HCT116 (cell line): ENCODE measurements around the gene FRMPD3. TPM values are rescaled to one million over a fixed set of nuclear protein-coding genes. Genes with fewer than 3 reads are reported as not detected.

Source experiments
- ATAC-seq: fragments of 200-7000 bp; cut with Tn5 transposase; 2 replicates; pipeline ENCODE4 v1.9.1; 2020; ENCODE audit warnings: mild to moderate bottlenecking, moderate library complexity
- BruUV-seq: library from RNA; stranded (reverse); fragments of 400-500 nt; replicated peaks from 2 replicates; lab custom pipeline; 2021; lab: Mats Ljungman, UMichigan
- CTCF ChIA-PET: fragments of 300-600 bp; sonication (Branson Sonifier 250); formaldehyde crosslinking; loops from one replicate; lab custom pipeline; 2021; ENCODE audit warnings: antibody characterized with exemption; lab: Charles Lee
- POLR2A ChIA-PET: fragments of 300-600, 350-600 bp; sonication (Branson Sonifier 250); formaldehyde crosslinking; loops from one replicate; lab custom pipeline; 2021; ENCODE audit warnings: antibody characterized with exemption; lab: Charles Lee
- RAD21 ChIA-PET, 2 experiments: fragments of 300-600 bp; sonication (Branson Sonifier 250); formaldehyde crosslinking; loops; one replicate each; lab custom pipeline; 2023; ENCODE audit warnings: low total read pairs in 2 of 2; ENCODE audit not compliant: uncharacterized antibody in 2 of 2, unreplicated experiment in 2 of 2, low non-redundant PET in 1 of 2; lab: Charles Lee
- DNase-seq: peaks from one replicate; pipeline ENCODE4 v3.0.0-alpha.2; 2010; ENCODE audit warnings: low read depth, low spot score
- H2AFZ ChIP-seq: fragments of 200-600 bp; shearing (Covaris generic), sonication (generic); 2 replicates; pipeline ENCODE4 v1.6.1; 2017; ENCODE audit warnings: low read depth, mixed run types, mixed read lengths, antibody characterized with exemption, low read length; ENCODE audit not compliant: poor library complexity, severe bottlenecking
- H3K27ac ChIP-seq: 2 replicates; pipeline ENCODE4 v1.5.1; 2012; ENCODE audit warnings: low read depth, low read length
- H3K27me3 ChIP-seq: fragments of 200-600 bp; sonication (generic); 2 replicates; pipeline ENCODE4 v1.6.1; 2016; ENCODE audit warnings: mixed run types, low read length, mixed read lengths; ENCODE audit not compliant: insufficient read depth
- H3K36me3 ChIP-seq, 2 experiments: fragments of 200-500 bp in 1 of 2; fragments of 200-600 bp in 1 of 2; sonication (Bioruptor generic) in 1 of 2; sonication (generic) in 1 of 2; 2 replicates each; pipeline versions ENCODE4 v1.5.1 to v1.6.1; 2014 to 2016; ENCODE audit warnings: low read length in 2 of 2, inconsistent platforms in 1 of 2, mixed read lengths in 1 of 2, mixed run types in 1 of 2; ENCODE audit not compliant: insufficient read depth in 2 of 2, control insufficient read depth in 1 of 2
- H3K4me1 ChIP-seq, 2 experiments: fragments of 200-600 bp in 1 of 2; sonication (generic) in 1 of 2; 2 replicates each; pipeline versions ENCODE4 v1.5.1 to v1.6.1; 2012 to 2017; ENCODE audit warnings: low read length in 2 of 2, inconsistent platforms in 1 of 2, mild to moderate bottlenecking in 1 of 2, mixed read lengths in 1 of 2, mixed run types in 1 of 2, moderate library complexity in 1 of 2; ENCODE audit not compliant: insufficient read depth in 2 of 2, control insufficient read depth in 1 of 2
- H3K4me2 ChIP-seq: fragments of 200-600 bp; sonication (generic); 2 replicates; pipeline ENCODE4 v1.6.1; 2017; ENCODE audit warnings: mixed run types, low read length, mixed read lengths
- H3K4me3 ChIP-seq, 2 experiments: fragments of 200-600 bp in 1 of 2; sonication (generic) in 1 of 2; replicated peaks in 1 of 2; 2 replicates each; pipeline ENCODE4 v1.5.1; 2011 to 2016; ENCODE audit warnings: low read length in 2 of 2, control low read depth in 1 of 2, low read depth in 1 of 2, mild to moderate bottlenecking in 1 of 2, mixed read lengths in 1 of 2, mixed run types in 1 of 2
- H3K79me2 ChIP-seq: fragments of 200-600 bp; sonication (generic); 2 replicates; pipeline ENCODE4 v1.6.1; 2017; ENCODE audit warnings: mild to moderate bottlenecking, mixed run types, low read length, moderate library complexity, mixed read lengths; ENCODE audit not compliant: insufficient read depth
- H3K9ac ChIP-seq: fragments of 200-600 bp; sonication (generic); 2 replicates; pipeline ENCODE4 v1.6.1; 2016; ENCODE audit warnings: low read length, mixed read lengths
- H3K9me2 ChIP-seq: fragments of 200-600 bp; sonication (generic), shearing (Covaris generic); 2 replicates; pipeline ENCODE4 v1.6.1; 2017; ENCODE audit warnings: mixed run types, mild to moderate bottlenecking, moderate library complexity; ENCODE audit not compliant: insufficient read depth
- H3K9me3 ChIP-seq, 2 experiments: fragments of 200-500 bp in 1 of 2; fragments of 200-600 bp in 1 of 2; sonication (Bioruptor generic) in 1 of 2; sonication (generic) in 1 of 2; 2 replicates each; pipeline ENCODE4 v1.6.1; 2014 to 2017; ENCODE audit warnings: low read length in 2 of 2, mixed read lengths in 2 of 2, inconsistent platforms in 1 of 2, low read depth in 1 of 2, mild to moderate bottlenecking in 1 of 2, mixed run types in 1 of 2, moderate library complexity in 1 of 2; ENCODE audit not compliant: control insufficient read depth in 1 of 2, insufficient read depth in 1 of 2
- H4K20me1 ChIP-seq: fragments of 200-600 bp; sonication (generic), shearing (Covaris generic); 2 replicates; pipeline ENCODE4 v1.6.1; 2017; ENCODE audit warnings: mixed run types, mild to moderate bottlenecking, moderate library complexity; ENCODE audit not compliant: insufficient read depth
- CBX3 ChIP-seq: IDR thresholded peaks from 2 replicates; pipeline ENCODE4 v1.6.1; 2012; ENCODE audit warnings: low read depth
- EGR1 ChIP-seq: IDR thresholded peaks from 2 replicates; pipeline ENCODE4 v1.6.1; 2012; ENCODE audit warnings: low read depth
- ELF1 ChIP-seq: IDR thresholded peaks from 2 replicates; pipeline ENCODE4 v1.6.1; 2012; ENCODE audit warnings: low read depth, borderline replicate concordance
- EZH2 ChIP-seq: fragments of 200-600 bp; sonication (generic); IDR thresholded peaks from 2 replicates; pipeline ENCODE4 v1.6.1; 2017; ENCODE audit warnings: antibody characterized with exemption, mixed run types
- EZH2phosphoT487 ChIP-seq: fragments of 200-600 bp; IDR thresholded peaks from 2 replicates; pipeline ENCODE4 v1.6.1; 2018; ENCODE audit warnings: antibody characterized with exemption, borderline replicate concordance
- FOSL1 ChIP-seq: IDR thresholded peaks from 2 replicates; pipeline ENCODE4 v1.6.1; 2012; ENCODE audit warnings: low read depth
- RAD21 ChIP-seq: IDR thresholded peaks from 2 replicates; pipeline ENCODE4 v1.6.1; 2012; ENCODE audit warnings: low read depth, mild to moderate bottlenecking
- SIN3A ChIP-seq: IDR thresholded peaks from 2 replicates; pipeline ENCODE4 v1.6.1; 2012; ENCODE audit warnings: low read depth
- SP1 ChIP-seq: IDR thresholded peaks from 2 replicates; pipeline ENCODE4 v1.6.1; 2012; ENCODE audit warnings: low read depth
- SRF ChIP-seq: IDR thresholded peaks from 2 replicates; pipeline ENCODE4 v1.6.1; 2012; ENCODE audit warnings: low read depth
- YY1 ChIP-seq: IDR thresholded peaks from 2 replicates; pipeline ENCODE4 v1.6.1; 2011; ENCODE audit warnings: low read length, low read depth, moderate library complexity, mild to moderate bottlenecking; ENCODE audit not compliant: insufficient replicate concordance; ENCODE audit errors: extremely low read depth
- ZNF274 ChIP-seq: fragments of 200-500 bp; sonication (Bioruptor generic); IDR thresholded peaks from 2 replicates; pipeline ENCODE4 v1.6.1; 2014; ENCODE audit warnings: mild to moderate bottlenecking, low read depth, low read length, inconsistent platforms
- intact Hi-C: fragments of 100-400 bp; cut with micrococcal nuclease; formaldehyde crosslinking; loops from 2 replicates; pipeline ENCODE4 v1.10.0; 2022
- total RNA-seq: library from RNA; stranded (reverse); gene quantifications from one replicate; pipeline ENCODE4 v1.2.1, GENCODE V29; 2021; ENCODE audit not compliant: unreplicated experiment
- TF ChIP-seq, protein P1 (sequence below): IDR thresholded peaks from 2 replicates; pipeline ENCODE4 v1.6.1; 2012
- TF ChIP-seq, protein P2 (sequence below): IDR thresholded peaks from 2 replicates; pipeline ENCODE4 v1.6.1; 2012

FRMPD3 gene
- total RNA-seq, 1 experiment from 2014 or later: 0.42 TPM

DNA sequence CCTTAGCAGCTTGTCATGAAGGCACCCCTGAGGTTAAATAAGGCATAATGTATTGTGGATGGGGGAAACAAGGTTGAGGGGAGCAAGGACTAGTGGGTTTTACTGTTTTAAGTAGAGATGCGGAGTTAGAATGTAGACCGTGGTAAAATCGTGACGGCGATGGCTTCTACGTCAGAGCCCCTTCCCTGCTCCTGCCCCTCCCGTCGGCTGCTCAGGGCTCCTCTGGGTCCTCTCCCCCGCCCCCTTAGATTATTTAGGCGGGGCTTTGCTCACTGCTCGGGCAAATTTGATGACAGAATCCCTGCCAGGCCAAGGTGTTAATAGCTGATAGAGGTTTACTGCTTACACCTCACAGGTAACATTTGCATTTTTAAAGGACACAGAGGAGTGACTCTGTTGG, 2.3 kb downstream of the FRMPD3 start:
- no TSS peak for BruUV-seq
- Histone ChIP-seq H3K4me2 (no peak overlapping the region), H3K27ac (no peak overlapping the region)

GRCh38 chrX:107452581-107452980, 3.1 kb downstream of the FRMPD3 start:
- H4K20me1 ChIP-seq: no peaks in the 10 kb centered on the region
- no peaks in the 10 kb centered on the region for H3K9me2 ChIP-seq
- no peaks in the 10 kb centered on the region for H3K79me2 ChIP-seq
- no peak overlapping the region for H2AFZ ChIP-seq
- no peak overlapping the region for H3K9ac ChIP-seq
- no peak overlapping the region for H3K4me2 ChIP-seq
- RAD21 ChIA-PET: no interaction called here
- ATAC-seq: no peak
- peaks cover 10 to 20% of the 10 kb centered on the region in 2 experiments for H3K4me1 ChIP-seq
- intact Hi-C loops: loop anchor here (10.0 kb wide), 1 partner anchor 558 kb away; no protein-coding TSS in a partner anchor
- CTCF ChIA-PET: no interaction called here
- DNase-seq: no peak
- BruUV-seq: no TSS peak
- H3K36me3 ChIP-seq: no peaks in the 10 kb centered on the region
- H3K4me3 ChIP-seq: no peak overlapping the region
- no peaks in the 10 kb centered on the region for H3K27me3 ChIP-seq
- TF ChIP-seq EGR1: no peak
- no peak for TF ChIP-seq SP1
- TF ChIP-seq EZH2phosphoT487: no peak
- TF ChIP-seq, all 23 proteins: peak for 0
- POLR2A ChIA-PET: no interaction called here
- Histone ChIP-seq H3K27ac (no peak overlapping the region), H3K9me3 (no peaks in the 10 kb centered on the region)

More for the DNA sequence above, 2.3 kb downstream of the FRMPD3 start:
- POLR2A ChIA-PET: no interaction called here
- CTCF ChIA-PET: interaction anchor here (1.3 kb wide), 1 partner anchor 22 kb away, joined by 3 read pairs; no protein-coding TSS in a partner anchor
- no peaks in the 10 kb centered on the region for H3K9me2 ChIP-seq
- no peak overlapping the region for H3K4me3 ChIP-seq
- H3K27me3 ChIP-seq: no peaks in the 10 kb centered on the region
- RAD21 ChIA-PET: no interaction called here
- H3K36me3 ChIP-seq: no peaks in the 10 kb centered on the region
- DNase-seq: no peak
- no peak overlapping the region for H3K9ac ChIP-seq
- peaks cover 10 to 20% of the 10 kb centered on the region in 2 experiments for H3K4me1 ChIP-seq
- ATAC-seq: no peak
- intact Hi-C loops: loop anchor here (10.0 kb wide), 1 partner anchor 557 kb away; no protein-coding TSS in a partner anchor
- TF ChIP-seq CBX3: no peak
- TF ChIP-seq, protein P1, sequence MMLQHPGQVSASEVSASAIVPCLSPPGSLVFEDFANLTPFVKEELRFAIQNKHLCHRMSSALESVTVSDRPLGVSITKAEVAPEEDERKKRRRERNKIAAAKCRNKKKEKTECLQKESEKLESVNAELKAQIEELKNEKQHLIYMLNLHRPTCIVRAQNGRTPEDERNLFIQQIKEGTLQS: no peak
- TF ChIP-seq RAD21: no peak
- no peak for TF ChIP-seq EZH2
- no peak for TF ChIP-seq SRF
- TF ChIP-seq ZNF274: no peak
- no peak for TF ChIP-seq YY1
- TF ChIP-seq, protein P2, sequence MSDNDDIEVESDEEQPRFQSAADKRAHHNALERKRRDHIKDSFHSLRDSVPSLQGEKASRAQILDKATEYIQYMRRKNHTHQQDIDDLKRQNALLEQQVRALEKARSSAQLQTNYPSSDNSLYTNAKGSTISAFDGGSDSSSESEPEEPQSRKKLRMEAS: no peak
- no peak for TF ChIP-seq ELF1
- TF ChIP-seq SIN3A: no peak
- TF ChIP-seq FOSL1: no peak
- H3K9me3 ChIP-seq: no peaks in the 10 kb centered on the region
- no peaks in the 10 kb centered on the region for H3K79me2 ChIP-seq
- H4K20me1 ChIP-seq: no peaks in the 10 kb centered on the region
- no peak overlapping the region for H2AFZ ChIP-seq
